A549 (cell line): ENCODE results near the gene MMRN1. TPM values are rescaled to one million over a fixed set of nuclear protein-coding genes. Genes with fewer than 3 reads are reported as not detected.
"Not testable (repeated sequence)": the region's sequence is repeated elsewhere in the genome, so short reads cannot be mapped to it uniquely, and the experiment has no call there.

Experiments used
- ATAC-seq, 2 experiments: fragments of 200-7000 bp in 1 of 2; fragments of >200 bp in 1 of 2; cut with Nextera tagmentation in 1 of 2; cut with Tn5 transposase in 1 of 2; 3 replicates each; pipeline versions ENCODE4 v1.8.0 to v1.9.1; 2018 to 2020; ENCODE audit warnings: mild to moderate bottlenecking in 1 of 2, moderate library complexity in 1 of 2
- CTCF ChIA-PET: fragments of 300-600 bp; sonication (Branson Sonifier 250); formaldehyde crosslinking; extraction: SDS; loops from one replicate; lab custom pipeline; 2021; ENCODE audit warnings: antibody characterized with exemption, inconsistent platforms; lab: Yijun Ruan, JAX
- POLR2A ChIA-PET: fragments of 350-600 bp; formaldehyde crosslinking; extraction: SDS; loops from one replicate; lab custom pipeline; 2021; ENCODE audit warnings: antibody characterized with exemption, inconsistent platforms; lab: Yijun Ruan, JAX
- DNase-seq, 2 experiments: peaks; one replicate each; pipeline versions ENCODE4 v3.0.0 to v3.0.0-alpha.2; 2011 to 2016; ENCODE audit warnings: low read depth in 1 of 2, low spot score in 1 of 2
- FAIRE-seq: peaks from 2 replicates; lab custom pipeline; 2011; peaks lifted over from hg19 to GRCh38; lab: Jason Lieb, UNC
- H3K27ac ChIP-seq, 2 experiments: fragments of >200 bp; sonication (Bioruptor Twin); formaldehyde crosslinking; 3 replicates each; pipeline ENCODE4 v1.5.1; 2016 to 2017
- H3K4me1 ChIP-seq: fragments of >200 bp; sonication (Bioruptor Twin); formaldehyde crosslinking; 3 replicates; pipeline ENCODE4 v1.6.1; 2016
- H3K4me2 ChIP-seq: fragments of >200 bp; sonication (Bioruptor Twin); formaldehyde crosslinking; 3 replicates; pipeline ENCODE4 v1.6.1; 2016
- H3K4me3 ChIP-seq: fragments of >200 bp; sonication (Bioruptor Twin); formaldehyde crosslinking; 3 replicates; pipeline ENCODE4 v1.5.1; 2016
- H3K9me3 ChIP-seq: fragments of >200 bp; sonication (Bioruptor Twin); formaldehyde crosslinking; 3 replicates; pipeline ENCODE4 v1.6.1; 2016
- ATOH8 ChIP-seq: fragments of 250-450 bp; sonication (Bioruptor Pico); IDR thresholded peaks from 2 replicates; pipeline ENCODE4 v1.5.0; 2020; ENCODE audit warnings: low read depth, mild to moderate bottlenecking, moderate library complexity
- BHLHE40 ChIP-seq: IDR thresholded peaks from 2 replicates; pipeline ENCODE4 v1.6.1; 2012; ENCODE audit warnings: low read depth, low read length, inconsistent platforms
- CBX2 ChIP-seq: fragments of 200-600 bp; sonication (generic); IDR thresholded peaks from 2 replicates; pipeline ENCODE4 v1.6.1; 2016; ENCODE audit warnings: low read depth, mild to moderate bottlenecking, borderline replicate concordance
- CBX8 ChIP-seq: fragments of 200-600 bp; sonication (generic); IDR thresholded peaks from 2 replicates; pipeline ENCODE4 v1.6.1; 2016
- CHD4 ChIP-seq: fragments of 200-600 bp; sonication (generic); IDR thresholded peaks from 2 replicates; pipeline ENCODE4 v1.6.1; 2016; ENCODE audit warnings: antibody characterized with exemption, mild to moderate bottlenecking, borderline replicate concordance
- CTCF ChIP-seq: fragments of >200 bp; sonication (Bioruptor Twin); formaldehyde crosslinking; IDR thresholded peaks from 3 replicates; pipeline ENCODE4 v1.5.1; 2016
- EHMT2 ChIP-seq: fragments of 200-600 bp; sonication (generic); IDR thresholded peaks from 2 replicates; pipeline ENCODE4 v1.6.1; 2016; ENCODE audit warnings: antibody characterized with exemption, low read depth, mild to moderate bottlenecking, moderate library complexity
- FOSB ChIP-seq: fragments of 250-450 bp; sonication (Bioruptor Pico); IDR thresholded peaks from 2 replicates; pipeline ENCODE4 v1.5.0; 2020; ENCODE audit warnings: mild to moderate bottlenecking, moderate library complexity
- HES2 ChIP-seq: fragments of >200 bp; sonication (Bioruptor Twin); formaldehyde crosslinking; IDR thresholded peaks from 2 replicates; pipeline ENCODE4 v1.6.1; 2016
- HMGXB4 ChIP-seq: fragments of 250-450 bp; sonication (Bioruptor Pico); IDR thresholded peaks from 2 replicates; pipeline ENCODE4 v1.5.0; 2021; ENCODE audit warnings: mild to moderate bottlenecking, moderate library complexity, borderline replicate concordance
- JUN ChIP-seq, 2 experiments: fragments of >200 bp; sonication (Bioruptor Twin); formaldehyde crosslinking; IDR thresholded peaks; 2 replicates in 1 of 2; 3 replicates in 1 of 2; pipeline ENCODE4 v1.6.1; 2016 to 2017
- KDM1A ChIP-seq: fragments of 200-600 bp; sonication (generic); IDR thresholded peaks from 2 replicates; pipeline ENCODE4 v1.6.1; 2016; ENCODE audit warnings: low read depth, mild to moderate bottlenecking
- KDM5A ChIP-seq: fragments of 200-600 bp; sonication (generic); IDR thresholded peaks from 2 replicates; pipeline ENCODE4 v1.6.1; 2016; ENCODE audit warnings: antibody characterized with exemption, mild to moderate bottlenecking
- MAX ChIP-seq: IDR thresholded peaks from 2 replicates; pipeline ENCODE4 v1.6.1; 2012
- POLR2AphosphoS2 ChIP-seq: conservative IDR thresholded peaks from 2 replicates; pipeline ENCODE4 v1.6.1; 2012; ENCODE audit warnings: low read length, improper control_type of control experiment, inconsistent platforms
- RAD21 ChIP-seq, 2 experiments: fragments of >200 bp in 1 of 2; sonication (Bioruptor Twin) in 1 of 2; formaldehyde crosslinking in 1 of 2; IDR thresholded peaks in 1 of 2; conservative IDR thresholded peaks in 1 of 2; 2 replicates in 1 of 2; 3 replicates in 1 of 2; pipeline ENCODE4 v1.6.1; 2012 to 2018; ENCODE audit warnings: inconsistent platforms in 1 of 2
- RARB ChIP-seq: fragments of 250-450 bp; sonication (Bioruptor Pico); IDR thresholded peaks from 2 replicates; pipeline ENCODE4 v1.8.0; 2021; ENCODE audit warnings: mild to moderate bottlenecking, moderate library complexity
- RCOR1 ChIP-seq: fragments of 150-350 bp; IDR thresholded peaks from 2 replicates; pipeline ENCODE4 v1.6.1; 2014; ENCODE audit warnings: antibody characterized with exemption, low read length, low read depth
- REST ChIP-seq: fragments of 200-600 bp; sonication (generic); IDR thresholded peaks from 2 replicates; pipeline ENCODE4 v1.6.1; 2016; ENCODE audit warnings: antibody characterized with exemption, mild to moderate bottlenecking, moderate library complexity
- SMC3 ChIP-seq: fragments of >200 bp; sonication (Bioruptor Twin); formaldehyde crosslinking; IDR thresholded peaks from 3 replicates; pipeline ENCODE4 v1.6.1; 2018; ENCODE audit warnings: inconsistent platforms
- TFCP2L1 ChIP-seq: fragments of 250-450 bp; sonication (Bioruptor Pico); IDR thresholded peaks from 2 replicates; pipeline ENCODE4 v1.5.0; 2021; ENCODE audit warnings: mild to moderate bottlenecking
- WGBS: methylation state at CpG from one replicate; pipeline ENCODE4 v1.1.6; 2017; ENCODE audit errors: missing lambda C conversion rate; 5-methylcytosine and 5-hydroxymethylcytosine counted together
- polyA plus RNA-seq, 4 experiments: library from polyadenylated mRNA; depleted of rRNA in 3 of 4; stranded (reverse); fragments of >200 nt; fragmentation: RNase III in 1 of 4; extraction: RNeasy Plus Mini Kit Qiagen cat#74134 plus additional on column Dnase treatment in 1 of 4; gene quantifications; 2 replicates in 3 of 4; 3 replicates in 1 of 4; pipeline ENCODE4 v1.2.3, GENCODE V29; 2011 to 2017

Gene MMRN1
- polyA plus RNA-seq, 2 of the 4 experiments (the other 2 are of a cell fraction): not detected

GRCh38 chr4:89901808-89902431 is 7.3 kb downstream of the MMRN1 start:
- H3K4me2 ChIP-seq: not testable (repeated sequence)
- TF ChIP-seq SMC3: peak; percentile 64
- peak; percentile 79 to 81 for TF ChIP-seq RAD21 (conservative IDR thresholded peaks at IDR 0.05 in 1 of 2, IDR thresholded peaks at IDR 0.05 in 1 of 2)
- peak; percentile 65 for TF ChIP-seq CTCF
- TF ChIP-seq, all 56 proteins: peak for 3; not testable (repeated sequence) for 53
- H3K4me3 ChIP-seq, FAIRE-seq, H3K4me1 ChIP-seq, H3K9me3 ChIP-seq, H3K27ac ChIP-seq, POLR2A ChIA-PET: not testable (repeated sequence)
- 13% methylated on average over 7 of the region's 7 CpGs for WGBS
- CTCF ChIA-PET: interaction anchor here (1.4 kb wide), 1 partner anchor 20 kb away, joined by 3 read pairs; no protein-coding TSS in a partner anchor
- ATAC-seq: peak; percentile 82 to 88; a peak in 4 of 6 replicates
- DNase-seq: peak; percentile 12 to 42

GRCh38 chr4:89904524-89904923 is 9.9 kb downstream of the MMRN1 start:
- no peak for DNase-seq
- 35% methylated on average over 3 of the region's 3 CpGs for WGBS

More at GRCh38 chr4:89904524-89904923, 9.9 kb downstream of the MMRN1 start:
- Histone ChIP-seq H3K9me3 (no peaks in the 10 kb centered on the region), H3K4me3 (no peak overlapping the region), H3K4me1 (no peaks in the 10 kb centered on the region), H3K27ac (no peak overlapping the region), H3K4me2 (no peak overlapping the region)
- no peak for TF ChIP-seq CHD4
- no peak for TF ChIP-seq HES2
- TF ChIP-seq HMGXB4 (CRISPR knock-in tag): no peak
- TF ChIP-seq RCOR1: no peak
- TF ChIP-seq ATOH8 (CRISPR knock-in tag): no peak
- no peak for TF ChIP-seq CBX2
- no peak for TF ChIP-seq RAD21 (conservative IDR thresholded peaks at IDR 0.05 in 1 of 2, IDR thresholded peaks at IDR 0.05 in 1 of 2)
- no peak for TF ChIP-seq MAX
- no peak for TF ChIP-seq BHLHE40
- TF ChIP-seq KDM5A: no peak
- TF ChIP-seq FOSB: no peak
- TF ChIP-seq EHMT2: no peak
- no peak for TF ChIP-seq REST
- TF ChIP-seq JUN (IDR thresholded peaks at IDR 0.05): no peak
- no peak for TF ChIP-seq KDM1A
- no peak for TF ChIP-seq CBX8
- no peak for TF ChIP-seq POLR2AphosphoS2
- no peak for TF ChIP-seq RARB (CRISPR knock-in tag)
- no peak for TF ChIP-seq TFCP2L1 (CRISPR knock-in tag)
- ATAC-seq: no peak
- no peak for FAIRE-seq
- ChIA-PET POLR2A (no interaction called here), CTCF (no interaction called here)
